22Rv1 (cell line): ENCODE data around the gene CAMTA1.

Experiments used
- CTCF ChIP-seq: fragments of 450-650 bp; IDR thresholded peaks from 2 replicates; pipeline ENCODE4 v1.5.1; 2017; ENCODE audit warnings: mild to moderate bottlenecking
- ZFX ChIP-seq: fragments of 450-650 bp; IDR thresholded peaks from 2 replicates; pipeline ENCODE4 v1.6.1; 2017; ENCODE audit warnings: antibody characterized with exemption, borderline replicate concordance

- TF ChIP-seq CTCF (no peak), ZFX (no peak)
Observed at GRCh38 chr1:7247158-7247557, 461.9 kb downstream of the CAMTA1 start.
